H9 (cell line): ENCODE results near the gene ZNF407. TPM values are rescaled to one million over a fixed set of nuclear protein-coding genes. Genes with fewer than 3 reads are reported as not detected.

ENCODE experiments used
- DNase-seq: peaks from one replicate; pipeline ENCODE4 v3.0.0-alpha.2; 2017
- H2AFZ ChIP-seq: one replicate; pipeline ENCODE4 v1.6.1; 2013; ENCODE audit warnings: mild to moderate bottlenecking, low read length, control low read depth, moderate library complexity
- H2AK5ac ChIP-seq: 2 replicates; pipeline ENCODE4 v1.6.1; 2013; ENCODE audit warnings: low read length, control low read depth, mixed read lengths; ENCODE audit not compliant: insufficient read length
- H2BK120ac ChIP-seq: one replicate; pipeline ENCODE4 v1.6.1; 2013; ENCODE audit warnings: low read depth, mild to moderate bottlenecking, low read length, control low read depth, inconsistent platforms; ENCODE audit not compliant: poor library complexity, severe bottlenecking
- H2BK12ac ChIP-seq: 2 replicates; pipeline ENCODE4 v1.6.1; 2013; ENCODE audit warnings: low read length, control low read depth, mixed read lengths, low read depth; ENCODE audit not compliant: insufficient read length
- H2BK15ac ChIP-seq: 2 replicates; pipeline ENCODE4 v1.6.1; 2013; ENCODE audit warnings: low read depth, low read length, control low read depth
- H2BK20ac ChIP-seq: one replicate; pipeline ENCODE4 v1.6.1; 2013; ENCODE audit warnings: low read depth, mild to moderate bottlenecking, low read length, control low read depth, inconsistent platforms; ENCODE audit not compliant: poor library complexity, severe bottlenecking
- H2BK5ac ChIP-seq: 2 replicates; pipeline ENCODE4 v1.6.1; 2013; ENCODE audit warnings: low read length, control low read depth, mixed read lengths; ENCODE audit not compliant: insufficient read length
- H3K14ac ChIP-seq: 2 replicates; pipeline ENCODE4 v1.6.1; 2013; ENCODE audit warnings: low read length, control low read depth; ENCODE audit not compliant: insufficient read depth
- H3K18ac ChIP-seq: 2 replicates; pipeline ENCODE4 v1.6.1; 2013; ENCODE audit warnings: low read depth, mild to moderate bottlenecking, mixed read lengths, low read length, control low read depth; ENCODE audit not compliant: insufficient read length
- H3K23ac ChIP-seq: 2 replicates; pipeline ENCODE4 v1.6.1; 2013; ENCODE audit warnings: low read length, control low read depth, mixed read lengths, low read depth; ENCODE audit not compliant: insufficient read length
- H3K23me2 ChIP-seq: 2 replicates; pipeline ENCODE4 v1.6.1; 2013; ENCODE audit warnings: low read depth, mild to moderate bottlenecking, mixed read lengths, low read length, control low read depth; ENCODE audit not compliant: insufficient read length, poor library complexity, severe bottlenecking
- H3K27ac ChIP-seq: 2 replicates; pipeline ENCODE4 v1.5.1; 2013; ENCODE audit warnings: low read length, control low read depth, mixed read lengths, low read depth; ENCODE audit not compliant: insufficient read length
- H3K27me3 ChIP-seq: 2 replicates; pipeline ENCODE4 v1.6.1; 2013; ENCODE audit warnings: low read length, control low read depth, inconsistent platforms; ENCODE audit not compliant: insufficient read depth
- H3K4ac ChIP-seq: 2 replicates; pipeline ENCODE4 v1.6.1; 2013; ENCODE audit warnings: low read depth, mild to moderate bottlenecking, control low read depth, inconsistent platforms, low read length, moderate library complexity
- H3K4me1 ChIP-seq: 2 replicates; pipeline ENCODE4 v1.6.1; 2013; ENCODE audit warnings: low read length, control low read depth, inconsistent platforms; ENCODE audit not compliant: insufficient read depth
- H3K4me2 ChIP-seq: 2 replicates; pipeline ENCODE4 v1.6.1; 2013; ENCODE audit warnings: low read length, control low read depth, mixed read lengths; ENCODE audit not compliant: insufficient read length, insufficient read depth
- H3K56ac ChIP-seq: 2 replicates; pipeline ENCODE4 v1.6.1; 2013; ENCODE audit warnings: low read depth, mild to moderate bottlenecking, mixed read lengths, low read length, control low read depth; ENCODE audit not compliant: insufficient read length
- H3K79me1 ChIP-seq: 2 replicates; pipeline ENCODE4 v1.6.1; 2013; ENCODE audit warnings: low read depth, mild to moderate bottlenecking, moderate library complexity, low read length, control low read depth, inconsistent platforms; ENCODE audit not compliant: insufficient read depth, poor library complexity, severe bottlenecking
- H3K79me2 ChIP-seq: 2 replicates; pipeline ENCODE4 v1.6.1; 2013; ENCODE audit warnings: low read length, control low read depth, inconsistent platforms; ENCODE audit not compliant: insufficient read depth
- H3K9ac ChIP-seq: 2 replicates; pipeline ENCODE4 v1.6.1; 2013; ENCODE audit warnings: low read length, control low read depth, mixed read lengths; ENCODE audit not compliant: insufficient read length; ENCODE audit errors: extremely low read depth
- H3K9me3 ChIP-seq: one replicate; pipeline ENCODE4 v1.6.1; 2013; ENCODE audit warnings: low read depth, low read length, inconsistent platforms; ENCODE audit not compliant: control insufficient read depth
- H3T11ph ChIP-seq: one replicate; pipeline ENCODE4 v1.6.1; 2013; ENCODE audit warnings: mild to moderate bottlenecking, low read length, control low read depth, inconsistent platforms
- H4K20me1 ChIP-seq: one replicate; pipeline ENCODE4 v1.6.1; 2013; ENCODE audit not compliant: control insufficient read depth, insufficient read length, insufficient read depth
- H4K5ac ChIP-seq: 2 replicates; pipeline ENCODE4 v1.6.1; 2013; ENCODE audit warnings: low read depth, mild to moderate bottlenecking, mixed read lengths, low read length, control low read depth; ENCODE audit not compliant: insufficient read length
- H4K8ac ChIP-seq: replicated peaks from 2 replicates; pipeline ENCODE4 v1.6.1; 2013; ENCODE audit warnings: low read length, control low read depth, mixed read lengths, low read depth; ENCODE audit not compliant: insufficient read length
- H4K91ac ChIP-seq: 2 replicates; pipeline ENCODE4 v1.6.1; 2013; ENCODE audit warnings: low read depth, mild to moderate bottlenecking, moderate library complexity, mixed read lengths, low read length, control low read depth; ENCODE audit not compliant: insufficient read length
- H3K27ac Mint-ChIP-seq, 3 experiments: 2 replicates in 2 of 3; 3 replicates in 1 of 3; pipeline ENCODE4 v1.8.0; 2020 to 2021; ENCODE audit warnings: mixed read lengths in 3 of 3, mild to moderate bottlenecking in 1 of 3, moderate library complexity in 1 of 3
- H3K27me3 Mint-ChIP-seq: 2 replicates; pipeline ENCODE4 v1.8.0; 2021; ENCODE audit warnings: low read depth, mild to moderate bottlenecking, moderate library complexity, mixed read lengths
- H3K36me3 Mint-ChIP-seq, 3 experiments: 2 replicates in 2 of 3; 3 replicates in 1 of 3; pipeline ENCODE4 v1.8.0; 2020 to 2021; ENCODE audit warnings: low read depth in 3 of 3, mixed read lengths in 3 of 3; ENCODE audit not compliant: insufficient read depth in 1 of 3
- H3K4me1 Mint-ChIP-seq, 2 experiments: 2 replicates each; pipeline ENCODE4 v1.8.0; 2020; ENCODE audit warnings: mixed read lengths in 2 of 2
- H3K4me3 Mint-ChIP-seq, 2 experiments: 2 replicates in 1 of 2; 3 replicates in 1 of 2; pipeline ENCODE4 v1.8.0; 2020 to 2021; ENCODE audit warnings: mild to moderate bottlenecking in 2 of 2, mixed read lengths in 2 of 2, moderate library complexity in 1 of 2
- H3K9me3 Mint-ChIP-seq, 2 experiments: 2 replicates in 1 of 2; 3 replicates in 1 of 2; pipeline ENCODE4 v1.8.0; 2020; ENCODE audit warnings: mild to moderate bottlenecking in 2 of 2, mixed read lengths in 2 of 2, moderate library complexity in 1 of 2
- CTCF ChIP-seq: fragments of 200-600 bp; sonication (generic); conservative IDR thresholded peaks from 3 replicates; pipeline ENCODE4 v1.8.0; 2021; ENCODE audit warnings: antibody characterized with exemption, mild to moderate bottlenecking
- WGBS: extraction: QIAGEN DNeasy Blood & Tissue Kit; methylation state at CpG from one replicate; pipeline ENCODE4 v1.1.7; 2013; ENCODE audit warnings: missing lambda C conversion rate, low lambda C conversion rate, mixed read lengths; ENCODE audit not compliant: insufficient read length; ENCODE audit errors: extremely low coverage; 5-methylcytosine and 5-hydroxymethylcytosine counted together
- total RNA-seq: library from RNA; stranded (reverse); gene quantifications from 2 replicates; pipeline ENCODE4 v1.2.1, GENCODE V29; 2021

The ZNF407 gene
- total RNA-seq, 1 experiment from 2014 or later: 8.7 TPM

- Histone ChIP-seq H3K4me1 (no peaks in the 10 kb centered on the region), H2AK5ac (no peak overlapping the region), H3K14ac (no peak overlapping the region), H3K27ac (no peak overlapping the region), H4K20me1 (no peaks in the 10 kb centered on the region), H3K79me2 (no peaks in the 10 kb centered on the region), H3T11ph (no peak overlapping the region), H2BK12ac (no peak overlapping the region), H4K91ac (no peak overlapping the region), H3K9me3 (no peaks in the 10 kb centered on the region), H3K56ac (no peak overlapping the region), H3K4me2 (no peak overlapping the region), H3K27me3 (no peaks in the 10 kb centered on the region), H2BK20ac (no peak overlapping the region), H2BK15ac (no peak overlapping the region), H3K23me2 (no peaks in the 10 kb centered on the region), H3K79me1 (no peaks in the 10 kb centered on the region), H3K4ac (no peak overlapping the region), H2BK5ac (no peak overlapping the region), H3K23ac (no peak overlapping the region), H3K9ac (no peak overlapping the region), H2BK120ac (no peak overlapping the region), H4K8ac (no peak overlapping the region), H2AFZ (no peak overlapping the region), H4K5ac (no peak overlapping the region), H3K18ac (no peak overlapping the region)
- DNase-seq: no peak
- H3K27ac Mint-ChIP-seq: no peak overlapping the region; a peak in 1 of 7 replicates
- H3K4me1 Mint-ChIP-seq: peaks cover 0 to 5% of the 10 kb centered on the region in 2 experiments; a peak in 1 of 4 replicates
- WGBS: no CpG with 5 or more reads among the region's 28 CpGs
- TF ChIP-seq CTCF: no peak
- no peak overlapping the region for H3K4me3 Mint-ChIP-seq
- peaks cover 2% of the 10 kb centered on the region; the same call in 1 of the 2 replicates for H3K27me3 Mint-ChIP-seq
- H3K36me3 Mint-ChIP-seq: no peaks in the 10 kb centered on the region; a peak in 1 of 7 replicates
- H3K9me3 Mint-ChIP-seq: peaks cover 2 to 4% of the 10 kb centered on the region in 2 experiments; a peak in 2 of 5 replicates
Observed at GRCh38 chr18:75071866-75072671, 474.4 kb downstream of the ZNF407 start.
